Fibroblast of skin of scalp (primary cell): ENCODE results near the gene ADGRD1.
A peak's percentile ranks its signal among the peaks of the same experiment; 100 is the strongest.
"Not testable (repeated sequence)": the region's sequence is repeated elsewhere in the genome, so short reads cannot be mapped to it uniquely, and the experiment has no call there.

Experiments used
- DNase-seq: peaks from one replicate; pipeline ENCODE4 v3.0.0-alpha.2; 2013

The ADGRD1 gene

DNA sequence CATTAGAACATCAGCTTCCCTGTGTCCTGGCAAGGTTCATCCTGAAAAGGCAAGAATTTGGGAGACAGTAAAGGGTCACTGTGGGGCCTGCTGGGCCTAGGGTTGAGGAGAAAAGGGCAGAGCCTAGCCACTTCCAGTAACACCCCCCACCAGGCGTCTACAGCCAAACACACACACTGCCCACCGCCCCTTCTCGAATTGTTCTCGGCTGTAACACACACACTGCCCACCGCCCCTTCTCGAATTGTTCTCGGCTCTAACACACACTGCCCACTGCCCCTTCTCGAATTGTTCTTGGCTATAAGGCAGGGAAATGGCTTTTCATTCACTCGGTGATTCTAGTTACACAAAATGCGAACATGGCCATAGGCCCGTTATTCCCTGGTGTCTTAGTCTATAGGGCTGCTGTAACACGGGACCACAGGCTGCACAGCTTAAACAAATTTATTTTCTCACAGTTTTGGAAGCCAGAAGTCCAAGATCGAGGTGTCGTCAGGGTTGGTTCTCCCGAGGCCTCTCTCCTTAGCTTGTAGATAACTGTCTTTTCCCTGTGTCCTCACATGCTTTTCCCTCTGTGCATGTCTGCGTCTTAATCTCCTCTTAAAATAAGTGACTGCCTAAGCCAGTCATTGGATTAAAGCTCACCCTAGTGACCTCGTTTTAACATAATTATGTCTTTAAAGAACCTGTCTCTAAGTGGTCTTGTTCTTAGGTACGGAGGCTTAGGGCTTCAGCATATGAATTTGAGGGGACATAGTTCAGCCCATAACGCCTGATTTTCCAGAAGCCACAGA, 171.0 kb downstream of the ADGRD1 start:
- no peak for DNase-seq

GRCh38 chr12:131126662-131127173, 173.0 kb downstream of the ADGRD1 start:
- DNase-seq, result no peak

- no peak for DNase-seq
Measured at GRCh38 chr12:131128556-131128955, 174.8 kb downstream of the ADGRD1 start.

- not testable (repeated sequence) for DNase-seq
Measured at GRCh38 chr12:131128966-131129619, 175.4 kb downstream of the ADGRD1 start.

DNA sequence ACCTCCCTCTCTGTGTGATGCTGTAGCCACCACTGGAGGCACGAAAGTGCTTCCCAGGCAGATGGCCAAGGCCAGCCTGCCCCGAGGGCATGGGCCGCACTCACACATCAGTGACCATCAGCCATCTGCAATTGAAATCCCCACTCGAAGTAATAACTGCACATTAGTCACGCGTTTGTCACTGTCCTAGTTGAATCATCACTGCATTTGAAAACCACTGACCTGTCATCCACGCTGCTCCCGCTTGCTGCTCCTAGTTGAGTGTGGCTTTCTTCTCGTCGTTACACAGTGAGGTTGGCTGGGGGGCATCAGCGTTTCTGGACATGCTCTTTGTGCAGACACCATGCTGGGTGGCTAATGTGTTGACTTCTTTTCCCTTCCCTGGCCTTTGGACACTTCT, 176.1 kb downstream of the ADGRD1 start:
- DNase-seq, result no peak

- DNase-seq, result no peak
Measured at GRCh38 chr12:131130311-131130911, 176.7 kb downstream of the ADGRD1 start.

DNA sequence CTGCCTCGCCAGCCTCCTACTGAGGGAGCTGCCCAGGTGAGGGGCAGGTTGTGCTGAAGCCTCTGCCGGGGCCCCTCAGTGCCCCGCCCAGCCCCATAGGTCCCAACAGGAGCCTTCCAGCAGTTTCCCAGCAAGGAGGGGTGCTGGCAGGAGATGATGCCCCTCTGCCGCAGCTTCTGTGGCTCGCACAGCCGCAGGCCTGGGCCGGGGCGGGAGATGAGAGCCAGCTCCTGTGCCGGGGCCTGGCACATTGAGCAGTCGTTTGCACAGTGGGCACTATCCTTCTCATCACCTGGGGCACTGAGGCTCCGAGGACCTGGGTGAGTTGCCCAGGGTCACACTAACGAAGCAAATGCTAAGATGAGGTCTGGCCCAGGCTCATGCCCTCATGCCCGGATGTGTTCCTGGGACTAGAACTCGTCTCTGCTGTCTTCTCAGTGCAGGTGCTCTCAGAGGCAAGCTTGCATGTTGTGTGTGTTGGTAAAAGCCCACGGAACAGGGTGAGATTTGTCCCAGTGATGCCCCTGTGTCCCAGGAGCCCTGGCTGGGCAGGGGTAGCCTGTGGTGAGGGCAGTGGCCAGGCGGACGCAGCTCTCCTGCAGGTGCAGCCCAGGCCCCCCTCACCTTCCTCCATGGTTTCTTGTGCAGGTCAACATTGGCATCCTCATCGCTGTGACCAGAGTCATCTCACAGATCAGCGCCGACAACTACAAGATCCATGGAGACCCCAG, 177.5 kb downstream of the ADGRD1 start:
- no peak for DNase-seq

- DNase-seq, result no peak
Measured at GRCh38 chr12:131131808-131132117, 178.1 kb downstream of the ADGRD1 start.

DNA sequence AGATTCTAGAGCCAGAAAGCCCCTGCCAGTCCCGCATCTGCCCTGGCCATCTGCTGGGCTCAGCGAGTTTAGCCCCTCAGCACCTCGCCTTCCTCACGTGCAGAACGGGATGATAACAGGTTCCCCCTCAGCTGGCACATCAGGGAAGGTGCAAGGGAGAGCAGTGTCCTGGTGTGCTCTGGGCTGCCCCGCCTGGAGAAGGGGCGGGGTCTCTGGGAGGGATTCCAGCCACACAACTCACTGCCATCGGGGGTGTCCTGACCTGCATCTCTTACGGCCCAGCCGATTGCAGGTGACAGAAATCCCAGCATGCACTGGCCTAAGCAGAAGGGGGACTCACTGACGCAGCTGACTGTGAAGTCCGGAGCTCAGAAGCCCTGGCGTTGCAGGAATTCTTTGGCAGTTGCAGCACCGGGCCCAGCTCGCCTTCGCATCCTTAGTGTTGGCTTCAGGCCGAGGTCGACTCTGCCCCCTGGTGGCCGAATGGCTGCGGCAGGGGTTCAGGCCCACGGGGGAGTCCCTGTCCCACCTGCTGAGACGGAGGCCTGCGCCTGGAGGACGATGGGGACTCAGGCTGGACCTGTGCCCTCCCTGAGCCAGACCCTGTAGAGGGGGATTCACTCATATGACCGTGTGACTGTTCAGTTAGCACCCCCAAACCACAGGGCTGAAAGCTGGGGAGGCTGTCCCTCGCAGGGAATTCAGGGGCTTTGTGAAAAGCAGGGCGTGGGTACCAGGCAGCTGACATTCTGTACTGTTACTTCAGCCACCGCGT, 178.6 kb downstream of the ADGRD1 start:
- DNase-seq, result peak; percentile 80

DNA sequence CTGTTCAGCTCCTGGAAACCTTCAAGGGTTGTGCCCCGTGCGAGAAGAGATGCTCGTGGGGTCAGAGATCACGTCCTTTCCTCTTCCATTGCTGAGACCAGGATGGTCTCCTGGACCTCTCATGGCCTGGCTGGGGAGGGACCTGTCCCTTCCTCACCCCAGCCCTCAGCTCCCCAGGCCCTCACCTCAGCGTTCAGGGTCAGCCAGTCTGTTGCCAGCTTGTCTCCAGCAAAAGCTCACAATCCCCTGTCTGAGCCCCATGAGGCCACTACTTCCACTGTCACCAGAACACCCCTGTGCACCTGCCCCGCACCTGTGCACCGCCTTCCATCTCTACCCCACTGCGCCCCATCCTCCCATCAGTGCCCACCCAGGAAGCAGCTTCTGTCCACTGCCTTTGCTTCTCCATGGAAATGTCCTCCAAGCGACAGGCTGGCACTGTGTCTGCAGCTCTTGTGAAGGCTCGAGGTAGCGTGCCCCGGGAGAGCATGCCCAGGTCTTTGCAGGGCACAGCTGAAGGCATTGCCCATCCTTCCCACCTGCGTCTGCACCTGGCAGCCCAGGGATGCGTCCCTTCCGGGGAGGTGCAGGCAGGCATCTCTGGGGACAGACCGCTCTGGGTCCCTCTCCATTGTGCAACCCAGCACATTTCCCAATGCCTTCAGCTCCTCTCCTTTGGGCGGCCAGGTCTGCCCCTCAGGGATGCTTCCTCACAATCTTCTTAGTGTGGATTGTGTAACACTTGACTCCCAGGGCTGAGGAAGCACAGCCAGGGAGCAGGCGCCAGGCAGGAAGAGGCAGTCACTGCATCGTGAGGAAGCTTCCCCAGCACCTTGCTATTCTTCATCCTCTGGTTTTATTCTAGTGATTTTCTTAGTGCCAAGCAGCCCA, 179.6 kb downstream of the ADGRD1 start:
- no peak for DNase-seq

- no peak for DNase-seq
Measured at GRCh38 chr12:131133994-131134393, 180.3 kb downstream of the ADGRD1 start.

- DNase-seq, result no peak
Measured at GRCh38 chr12:131134523-131135310, 181.0 kb downstream of the ADGRD1 start.

- no peak for DNase-seq
Measured at GRCh38 chr12:131135311-131135785, 181.6 kb downstream of the ADGRD1 start.

DNA sequence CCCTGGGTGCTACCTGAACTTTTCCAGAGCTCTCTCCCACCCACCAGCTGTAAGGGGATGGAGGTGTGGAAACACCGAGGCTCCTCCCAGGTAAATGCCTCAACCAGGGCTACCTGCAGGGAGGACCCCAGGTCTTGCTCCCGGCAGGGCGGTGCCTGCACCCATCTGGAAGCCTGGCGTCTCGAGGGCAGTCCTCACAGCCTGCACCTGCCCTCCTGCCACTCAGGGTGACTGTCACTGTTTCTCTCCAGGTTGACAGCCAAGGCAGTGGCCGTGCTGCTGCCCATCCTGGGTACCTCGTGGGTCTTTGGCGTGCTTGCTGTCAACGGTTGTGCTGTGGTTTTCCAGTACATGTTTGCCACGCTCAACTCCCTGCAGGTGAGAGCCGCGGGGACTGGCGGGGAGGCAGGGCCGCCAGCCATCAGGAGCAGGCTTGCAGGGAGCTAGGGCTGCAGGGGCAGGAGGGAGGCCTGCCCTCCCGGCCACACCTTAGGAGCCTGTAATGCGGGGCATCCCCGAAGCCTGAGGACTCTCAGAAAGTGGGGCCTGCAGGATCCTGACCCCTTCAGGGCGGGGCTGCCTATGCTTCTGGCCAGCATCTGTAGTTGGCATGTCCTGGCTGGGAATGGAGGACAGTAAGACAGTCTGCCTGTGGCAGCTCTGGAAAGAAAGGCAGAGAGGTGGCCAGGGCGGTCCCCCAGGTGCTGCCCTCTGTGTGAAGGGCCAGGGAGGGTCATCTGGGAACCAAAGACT, 182.3 kb downstream of the ADGRD1 start:
- DNase-seq, result no peak

DNA sequence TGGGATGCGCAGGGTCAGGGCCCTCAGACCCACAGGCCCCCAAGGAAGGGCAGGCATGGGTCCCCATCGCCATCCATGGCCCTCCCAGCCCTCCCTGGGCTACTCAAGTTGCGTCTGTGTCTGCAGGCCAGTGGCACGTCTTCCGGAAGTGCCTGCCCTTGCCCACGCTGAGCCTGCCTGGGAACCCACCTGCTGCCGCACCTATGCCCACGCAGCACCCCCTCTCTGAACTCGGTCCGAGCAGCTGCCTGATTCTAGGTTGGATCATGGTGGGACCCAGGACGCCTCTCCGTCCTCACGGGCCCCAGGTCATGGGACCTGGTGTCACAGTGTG, 182.8 kb downstream of the ADGRD1 start:
- DNase-seq, result no peak

DNA sequence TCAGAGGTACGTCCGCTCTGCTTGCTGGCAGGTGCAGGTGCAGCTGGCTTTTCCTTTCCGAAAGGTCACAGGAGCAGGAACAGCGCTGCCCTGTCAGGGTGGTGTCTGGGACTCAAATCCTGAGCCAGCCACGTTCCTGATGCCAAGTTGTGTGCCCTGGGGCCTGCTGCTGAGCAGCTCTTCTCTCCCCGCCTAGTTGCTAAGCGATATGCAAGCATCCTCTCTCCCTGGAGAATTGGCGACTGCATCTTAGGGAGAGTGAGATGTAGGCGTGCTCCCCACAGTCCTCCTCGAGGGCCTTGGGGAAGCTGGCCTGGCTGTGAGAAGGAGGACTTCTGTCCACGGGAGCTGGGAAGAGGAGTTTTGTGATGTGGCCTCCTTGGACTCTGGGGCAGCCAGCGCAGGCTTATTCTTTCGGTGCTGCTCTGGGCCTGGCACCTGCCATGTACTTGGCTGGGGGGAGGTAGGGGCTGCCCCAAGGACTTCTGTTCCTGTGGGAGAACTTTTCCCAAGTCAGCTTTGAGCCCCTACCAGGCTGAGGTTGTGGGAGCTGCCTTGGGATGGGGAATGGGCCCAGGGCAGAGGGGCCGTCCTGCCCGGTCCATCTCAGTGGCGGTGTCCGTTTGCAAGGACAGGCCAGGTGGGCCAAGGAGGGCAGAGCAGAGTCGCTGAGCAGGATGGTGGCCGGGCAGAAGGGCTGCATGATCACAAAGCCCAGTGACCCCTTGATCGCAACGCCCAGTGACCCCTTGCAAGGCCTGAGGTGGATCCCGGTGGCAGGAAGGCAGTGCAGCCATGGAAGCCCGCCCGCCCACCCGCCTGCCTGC, 183.5 kb downstream of the ADGRD1 start:
- DNase-seq, result no peak

DNA sequence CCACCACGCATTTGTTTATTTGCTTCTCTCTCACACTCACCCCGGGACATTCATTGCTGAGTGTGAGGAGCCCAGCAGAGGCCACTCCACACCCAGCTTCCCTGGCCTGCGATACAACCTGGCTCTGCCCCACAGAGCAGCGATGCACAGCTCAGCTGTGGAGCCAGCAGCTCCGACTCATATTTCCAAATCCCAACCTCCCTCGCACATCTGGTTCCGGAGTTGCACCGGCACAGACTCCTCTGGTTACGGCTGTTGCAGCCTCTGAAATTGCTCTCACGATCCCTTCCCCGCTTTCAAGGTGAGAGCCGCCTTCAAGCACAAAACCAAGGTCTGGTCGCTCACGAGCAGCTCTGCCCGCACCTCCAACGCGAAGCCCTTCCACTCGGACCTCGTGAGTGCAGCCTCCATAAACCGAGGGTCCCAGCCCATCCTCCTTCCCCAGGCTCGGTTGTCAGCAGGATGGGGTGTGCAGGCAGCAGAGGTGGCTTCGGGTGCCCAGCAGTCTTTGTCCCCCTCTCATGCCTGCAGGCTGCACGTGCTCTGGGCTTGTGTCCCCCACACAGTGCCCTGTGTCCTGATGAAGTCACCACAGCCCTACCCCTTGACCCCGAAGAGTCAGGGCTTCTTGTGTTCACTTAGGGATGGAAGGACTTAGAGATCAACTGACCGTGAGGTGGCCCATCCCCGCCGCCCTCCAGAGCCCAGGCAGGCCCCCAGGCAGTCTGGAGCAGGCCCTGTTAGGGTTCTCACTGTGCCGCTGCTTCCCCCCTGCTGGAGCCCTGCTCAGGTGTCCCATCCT, 184.3 kb downstream of the ADGRD1 start:
- DNase-seq, result no peak
